ENCODE results near the gene CEPT1. TPM values are rescaled to one million over a fixed set of nuclear protein-coding genes. Genes with fewer than 3 reads are reported as not detected.

Gene CEPT1
- total RNA-seq, 3 donors from 2014 or later (not counting 1 experiment from before 2014, with no cell fraction given) = 35.4 to 49.5 (median 40.9) TPM

DNA sequence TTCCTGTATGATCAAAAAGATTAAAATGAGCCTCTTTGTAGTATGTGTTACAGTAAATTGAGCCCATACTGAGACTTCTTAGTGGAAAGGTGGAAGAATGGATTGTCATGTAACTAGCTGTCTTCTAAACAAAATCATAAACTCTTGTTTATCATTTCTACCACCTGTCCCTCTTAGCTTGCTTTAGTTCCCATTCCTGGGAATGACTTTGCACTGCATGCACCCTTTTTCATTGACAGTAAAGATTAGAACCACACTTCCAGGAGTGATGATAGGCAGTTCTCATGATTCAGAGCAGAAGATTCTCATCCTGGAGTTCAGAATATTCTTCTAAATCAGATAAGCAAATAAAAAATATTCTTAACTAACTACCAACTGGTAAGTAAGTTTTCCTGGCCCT, 32.4 kb downstream of the CEPT1 start:
- Histone ChIP-seq H3K27me3 (ENCODE audit: control insufficient read depth, insufficient read depth, low read length) (no peaks in the 10 kb centered on the region), H3K4me3 (ENCODE audit: low read length) (no peak overlapping the region), H3K27ac (ENCODE audit: low read length) (no peak overlapping the region), H3K36me3 (ENCODE audit: control insufficient read depth, insufficient read depth, low read length) (peaks cover 72% of the 10 kb centered on the region), H3K4me1 (ENCODE audit: control insufficient read depth, insufficient read depth, low read length) (no peaks in the 10 kb centered on the region), H3K9me3 (ENCODE audit: control insufficient read depth, insufficient read depth, low read length) (no peaks in the 10 kb centered on the region)
- no peak overlapping the region for H3K4me3 Mint-ChIP-seq
- H3K27ac Mint-ChIP-seq = peak overlapping the region; percentile 53 to 57
- no peaks in the 10 kb centered on the region for H3K27me3 Mint-ChIP-seq (ENCODE audit: low read depth in 2 of 2)
- peaks cover 23 to 25% of the 10 kb centered on the region in 2 donors for H3K4me1 Mint-ChIP-seq
- intact Hi-C loops (cut with micrococcal nuclease) = no loop called here
- DNase-seq (no peak), ATAC-seq (no peak)
- TF ChIP-seq, protein P1, sequence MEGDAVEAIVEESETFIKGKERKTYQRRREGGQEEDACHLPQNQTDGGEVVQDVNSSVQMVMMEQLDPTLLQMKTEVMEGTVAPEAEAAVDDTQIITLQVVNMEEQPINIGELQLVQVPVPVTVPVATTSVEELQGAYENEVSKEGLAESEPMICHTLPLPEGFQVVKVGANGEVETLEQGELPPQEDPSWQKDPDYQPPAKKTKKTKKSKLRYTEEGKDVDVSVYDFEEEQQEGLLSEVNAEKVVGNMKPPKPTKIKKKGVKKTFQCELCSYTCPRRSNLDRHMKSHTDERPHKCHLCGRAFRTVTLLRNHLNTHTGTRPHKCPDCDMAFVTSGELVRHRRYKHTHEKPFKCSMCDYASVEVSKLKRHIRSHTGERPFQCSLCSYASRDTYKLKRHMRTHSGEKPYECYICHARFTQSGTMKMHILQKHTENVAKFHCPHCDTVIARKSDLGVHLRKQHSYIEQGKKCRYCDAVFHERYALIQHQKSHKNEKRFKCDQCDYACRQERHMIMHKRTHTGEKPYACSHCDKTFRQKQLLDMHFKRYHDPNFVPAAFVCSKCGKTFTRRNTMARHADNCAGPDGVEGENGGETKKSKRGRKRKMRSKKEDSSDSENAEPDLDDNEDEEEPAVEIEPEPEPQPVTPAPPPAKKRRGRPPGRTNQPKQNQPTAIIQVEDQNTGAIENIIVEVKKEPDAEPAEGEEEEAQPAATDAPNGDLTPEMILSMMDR (IDR thresholded peaks at IDR 0.05) = no peak
- no peaks in the 10 kb centered on the region for H3K9me3 Mint-ChIP-seq
- H3K36me3 Mint-ChIP-seq = peaks cover 15% of the 10 kb centered on the region

DNA sequence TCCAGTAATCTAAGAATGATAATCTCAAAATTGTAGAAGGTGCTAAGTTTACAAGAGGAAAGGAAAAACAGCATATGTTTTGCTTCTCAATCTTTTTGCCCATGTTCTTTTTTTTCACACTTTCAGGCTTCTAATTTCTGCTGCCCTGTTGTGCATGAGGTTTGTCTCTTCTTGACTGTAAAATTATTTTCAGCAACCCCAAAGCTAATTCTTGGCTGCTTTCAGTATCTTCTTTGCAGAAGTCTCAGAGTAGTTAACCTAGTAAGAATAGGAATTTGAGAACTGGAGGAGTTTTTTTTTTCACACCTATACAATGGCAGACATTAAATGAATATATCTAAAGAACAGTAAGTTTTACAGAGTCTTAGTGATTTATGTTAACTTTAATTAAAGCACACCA, 34.0 kb downstream of the CEPT1 start:
- no peaks in the 10 kb centered on the region for H3K9me3 ChIP-seq (ENCODE audit: control insufficient read depth, insufficient read depth, low read length)
- peak overlapping the region; percentile 48 to 57 for H3K27ac Mint-ChIP-seq

DNA sequence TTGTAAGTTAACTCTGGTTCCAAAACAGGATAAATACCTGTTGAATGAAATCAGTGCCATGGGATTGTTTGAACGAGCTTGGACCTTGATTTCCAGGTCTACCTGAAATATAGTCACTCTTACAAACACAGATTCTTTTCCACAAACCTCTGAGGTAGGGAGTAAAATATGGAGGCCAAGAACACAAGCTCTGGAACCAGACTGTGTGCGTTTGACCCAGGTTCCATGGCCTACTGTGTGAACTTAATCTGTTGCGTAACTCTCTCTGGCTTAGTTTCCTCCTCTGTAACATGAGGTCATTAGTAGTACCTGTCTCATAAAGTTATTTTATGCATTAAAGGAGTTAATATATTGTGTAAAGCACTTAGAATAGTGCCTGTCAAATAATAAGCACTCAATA, 35.3 kb downstream of the CEPT1 start:
- TF ChIP-seq, protein P1 (IDR thresholded peaks at IDR 0.05) = no peak
- H3K4me1 ChIP-seq (ENCODE audit: control insufficient read depth, insufficient read depth, low read length) = no peaks in the 10 kb centered on the region
- Mint-ChIP-seq H3K36me3 (peaks cover 9% of the 10 kb centered on the region), H3K27me3 (ENCODE audit: low read depth in 2 of 2) (no peaks in the 10 kb centered on the region), H3K9me3 (no peaks in the 10 kb centered on the region), H3K4me3 (no peak overlapping the region), H3K4me1 (peaks cover 29 to 32% of the 10 kb centered on the region in 2 donors), H3K27ac (no peak overlapping the region)
- DNase-seq (no peak), ATAC-seq (no peak)
- no peak overlapping the region for H3K4me3 ChIP-seq (ENCODE audit: low read length)
- intact Hi-C loops (cut with micrococcal nuclease) = no loop called here
- no peaks in the 10 kb centered on the region for H3K9me3 ChIP-seq (ENCODE audit: control insufficient read depth, insufficient read depth, low read length)
- 97% methylated on average over 2 of the region's 3 CpGs for WGBS (ENCODE audit: insufficient coverage)
- H3K36me3 ChIP-seq (ENCODE audit: control insufficient read depth, insufficient read depth, low read length) = peaks cover 66% of the 10 kb centered on the region
- no peaks in the 10 kb centered on the region for H3K27me3 ChIP-seq (ENCODE audit: control insufficient read depth, insufficient read depth, low read length)
- H3K27ac ChIP-seq (ENCODE audit: low read length) = no peak overlapping the region

More for the DNA sequence above, 34.0 kb downstream of the CEPT1 start:
- Mint-ChIP-seq H3K9me3 (no peaks in the 10 kb centered on the region), H3K4me3 (no peak overlapping the region), H3K36me3 (peaks cover 9% of the 10 kb centered on the region), H3K4me1 (peaks cover 20 to 23% of the 10 kb centered on the region in 2 donors), H3K27me3 (ENCODE audit: low read depth in 2 of 2) (no peaks in the 10 kb centered on the region)
- Histone ChIP-seq H3K4me1 (ENCODE audit: control insufficient read depth, insufficient read depth, low read length) (no peaks in the 10 kb centered on the region), H3K27ac (ENCODE audit: low read length) (no peak overlapping the region), H3K36me3 (ENCODE audit: control insufficient read depth, insufficient read depth, low read length) (peaks cover 73% of the 10 kb centered on the region), H3K4me3 (ENCODE audit: low read length) (no peak overlapping the region), H3K27me3 (ENCODE audit: control insufficient read depth, insufficient read depth, low read length) (no peaks in the 10 kb centered on the region)
- TF ChIP-seq, protein P1 (IDR thresholded peaks at IDR 0.05) = no peak
- no peak for DNase-seq
- intact Hi-C loops (cut with micrococcal nuclease) = no loop called here
- ATAC-seq = no peak

DNA sequence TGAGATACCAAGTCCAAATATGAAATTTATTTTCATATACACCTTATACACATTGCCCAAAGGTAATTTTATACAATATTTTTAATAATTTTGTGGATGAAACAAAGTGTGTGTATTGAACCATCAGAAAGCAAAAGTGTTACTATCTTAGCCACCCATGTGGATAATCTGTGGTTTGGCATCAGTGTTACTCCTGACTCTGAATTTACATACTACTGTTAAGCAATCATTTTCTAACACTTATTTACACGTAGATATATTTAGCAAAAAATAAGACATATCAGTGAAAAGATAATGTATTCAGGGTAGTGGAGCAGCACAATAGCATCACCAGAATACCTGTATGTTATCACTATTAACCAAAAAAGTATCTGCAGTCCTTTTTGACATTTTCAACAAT, 36.7 kb downstream of the CEPT1 start:
- DNase-seq (no peak), ATAC-seq (no peak)
- Histone ChIP-seq H3K9me3 (ENCODE audit: control insufficient read depth, insufficient read depth, low read length) (no peaks in the 10 kb centered on the region), H3K4me3 (ENCODE audit: low read length) (no peak overlapping the region), H3K27me3 (ENCODE audit: control insufficient read depth, insufficient read depth, low read length) (no peaks in the 10 kb centered on the region), H3K4me1 (ENCODE audit: control insufficient read depth, insufficient read depth, low read length) (no peaks in the 10 kb centered on the region), H3K36me3 (ENCODE audit: control insufficient read depth, insufficient read depth, low read length) (peaks cover 55% of the 10 kb centered on the region), H3K27ac (ENCODE audit: low read length) (no peak overlapping the region)
- Mint-ChIP-seq H3K9me3 (no peaks in the 10 kb centered on the region), H3K4me3 (no peak overlapping the region), H3K4me1 (peaks cover 36 to 40% of the 10 kb centered on the region in 2 donors), H3K36me3 (peaks cover 9% of the 10 kb centered on the region), H3K27me3 (ENCODE audit: low read depth in 2 of 2) (no peaks in the 10 kb centered on the region), H3K27ac (no peak overlapping the region)
- intact Hi-C loops (cut with micrococcal nuclease) = no loop called here
- WGBS (ENCODE audit: insufficient coverage) = no CpG with 5 or more reads among the region's 1 CpG
- TF ChIP-seq, protein P1 (IDR thresholded peaks at IDR 0.05) = no peak

Data from natural killer cell (primary cell).